ENCODE data around the gene CD302. TPM values are rescaled to one million over a fixed set of nuclear protein-coding genes. Genes with fewer than 3 reads are reported as not detected.

Gene CD302
- total RNA-seq, 2 experiments from 2014 or later = 0.43 to 0.74 TPM

- no peak for ATAC-seq
- Mint-ChIP-seq H3K4me1 (ENCODE audit: low read depth) (no peaks in the 10 kb centered on the region), H3K9me3 (no peaks in the 10 kb centered on the region), H3K27me3 (no peaks in the 10 kb centered on the region), H3K36me3 (ENCODE audit: low read depth) (peaks cover 6% of the 10 kb centered on the region), H3K27ac (no peak overlapping the region), H3K4me3 (no peak overlapping the region)
- DNase-seq = no peak
- intact Hi-C loops (cut with micrococcal nuclease) = no loop called here
- ChIA-PET POLR2A (no interaction called here), CTCF (no interaction called here)
- no peak for TF ChIP-seq CTCF (IDR thresholded peaks at IDR 0.05)
Measured at GRCh38 chr2:159776321-159776720, 21.7 kb downstream of the CD302 start.

GRCh38 chr2:159775021-159775420, 23.0 kb downstream of the CD302 start:
- Mint-ChIP-seq H3K9me3 (no peaks in the 10 kb centered on the region), H3K27me3 (no peaks in the 10 kb centered on the region), H3K27ac (no peak overlapping the region), H3K4me1 (ENCODE audit: low read depth) (no peaks in the 10 kb centered on the region), H3K4me3 (no peak overlapping the region), H3K36me3 (ENCODE audit: low read depth) (peaks cover 6% of the 10 kb centered on the region)
- no peak for DNase-seq
- no peak for ATAC-seq
- intact Hi-C loops (cut with micrococcal nuclease) = no loop called here
- CTCF ChIA-PET = interaction anchor here (1.2 kb wide), 1 partner anchor 18 kb away, joined by 4 read pairs; no protein-coding TSS in a partner anchor
- POLR2A ChIA-PET = no interaction called here
- no peak for TF ChIP-seq CTCF (IDR thresholded peaks at IDR 0.05)

- ATAC-seq = no peak
Measured at GRCh38 chr2:159774370-159774990, 23.5 kb downstream of the CD302 start.

GRCh38 chr2:159773886-159774285, 24.1 kb downstream of the CD302 start:
- DNase-seq (no peak), ATAC-seq (no peak)
- Mint-ChIP-seq H3K9me3 (no peaks in the 10 kb centered on the region), H3K27me3 (no peaks in the 10 kb centered on the region), H3K36me3 (ENCODE audit: low read depth) (peaks cover 8% of the 10 kb centered on the region), H3K4me3 (no peak overlapping the region), H3K4me1 (ENCODE audit: low read depth) (no peaks in the 10 kb centered on the region), H3K27ac (no peak overlapping the region)
- CTCF ChIA-PET = interaction anchor here (0.9 kb wide), 1 partner anchor 11 kb away, joined by 4 read pairs; no protein-coding TSS in a partner anchor
- no peak for TF ChIP-seq CTCF (IDR thresholded peaks at IDR 0.05)
- intact Hi-C loops (cut with micrococcal nuclease) = no loop called here
- POLR2A ChIA-PET = interaction anchor here (0.7 to 1.4 kb wide), 2 partner anchors 11 to 62 kb away, joined by 4 read pairs; partner anchors contain the start of gene MARCHF7

More at GRCh38 chr2:159774370-159774990, 23.5 kb downstream of the CD302 start:
- DNase-seq = no peak
- ChIA-PET CTCF (interaction anchor here (1.2 kb wide), 1 partner anchor 17 kb away, joined by 4 read pairs; no protein-coding TSS in a partner anchor), POLR2A (interaction anchor here (0.6 to 1.4 kb wide), 2 partner anchors 27 to 62 kb away, joined by 3 to 4 read pairs; partner anchors contain the start of gene MARCHF7)
- H3K27me3 Mint-ChIP-seq = no peaks in the 10 kb centered on the region
- intact Hi-C loops (cut with micrococcal nuclease) = no loop called here
- H3K36me3 Mint-ChIP-seq (ENCODE audit: low read depth) = peaks cover 6% of the 10 kb centered on the region
- H3K9me3 Mint-ChIP-seq = no peaks in the 10 kb centered on the region
- no peak overlapping the region for H3K27ac Mint-ChIP-seq
- H3K4me1 Mint-ChIP-seq (ENCODE audit: low read depth) = no peaks in the 10 kb centered on the region
- no peak for TF ChIP-seq CTCF (IDR thresholded peaks at IDR 0.05)
- no peak overlapping the region for H3K4me3 Mint-ChIP-seq

- Mint-ChIP-seq H3K4me1 (ENCODE audit: low read depth) (no peaks in the 10 kb centered on the region), H3K27me3 (no peaks in the 10 kb centered on the region), H3K27ac (no peak overlapping the region), H3K9me3 (no peaks in the 10 kb centered on the region), H3K36me3 (ENCODE audit: low read depth) (peaks cover 8% of the 10 kb centered on the region), H3K4me3 (no peak overlapping the region)
- no peak for TF ChIP-seq CTCF (IDR thresholded peaks at IDR 0.05)
- no peak for DNase-seq
- CTCF ChIA-PET = interaction anchor here (0.9 kb wide), 1 partner anchor 11 kb away, joined by 4 read pairs; no protein-coding TSS in a partner anchor
- no peak for ATAC-seq
- POLR2A ChIA-PET = interaction anchor here (0.7 to 1.4 kb wide), 2 partner anchors 10 to 61 kb away, joined by 4 read pairs; partner anchors contain the start of gene MARCHF7
- intact Hi-C loops (cut with micrococcal nuclease) = no loop called here
Measured at GRCh38 chr2:159773426-159773825, 24.6 kb downstream of the CD302 start.
